Measurements from ENCODE around the gene PLPPR5.

DNA sequence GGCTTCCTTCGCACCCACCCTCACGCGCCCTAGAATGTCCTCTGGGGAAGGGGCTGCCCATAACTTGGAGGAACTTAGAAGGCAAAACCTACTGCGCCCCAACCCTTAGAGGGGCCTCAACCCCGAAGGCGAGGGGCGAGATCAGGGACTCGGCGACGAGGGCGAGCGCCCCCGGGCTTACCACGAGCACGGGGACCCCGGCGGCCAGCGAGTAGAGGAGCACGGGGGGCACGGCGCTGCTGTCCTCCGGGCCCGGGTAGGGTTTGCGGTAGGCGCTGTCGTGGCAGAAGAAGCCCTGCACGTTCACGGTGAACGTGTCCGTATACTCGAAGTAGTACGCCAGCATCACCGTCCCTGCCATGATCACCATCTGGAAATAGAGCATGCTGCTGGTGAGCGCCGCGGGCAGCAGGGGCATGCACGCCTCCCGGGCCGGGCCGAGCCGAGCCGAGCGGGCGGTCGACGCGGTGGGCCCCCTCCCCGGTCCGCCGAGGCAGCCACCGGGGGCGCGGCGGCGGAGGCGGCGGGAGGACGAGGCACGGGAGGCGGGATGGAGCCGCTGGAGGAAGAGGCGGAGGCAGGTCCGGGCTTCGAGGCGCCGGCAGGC, 304 bp downstream of the PLPPR5 start:
- TF ChIP-seq, protein P1, sequence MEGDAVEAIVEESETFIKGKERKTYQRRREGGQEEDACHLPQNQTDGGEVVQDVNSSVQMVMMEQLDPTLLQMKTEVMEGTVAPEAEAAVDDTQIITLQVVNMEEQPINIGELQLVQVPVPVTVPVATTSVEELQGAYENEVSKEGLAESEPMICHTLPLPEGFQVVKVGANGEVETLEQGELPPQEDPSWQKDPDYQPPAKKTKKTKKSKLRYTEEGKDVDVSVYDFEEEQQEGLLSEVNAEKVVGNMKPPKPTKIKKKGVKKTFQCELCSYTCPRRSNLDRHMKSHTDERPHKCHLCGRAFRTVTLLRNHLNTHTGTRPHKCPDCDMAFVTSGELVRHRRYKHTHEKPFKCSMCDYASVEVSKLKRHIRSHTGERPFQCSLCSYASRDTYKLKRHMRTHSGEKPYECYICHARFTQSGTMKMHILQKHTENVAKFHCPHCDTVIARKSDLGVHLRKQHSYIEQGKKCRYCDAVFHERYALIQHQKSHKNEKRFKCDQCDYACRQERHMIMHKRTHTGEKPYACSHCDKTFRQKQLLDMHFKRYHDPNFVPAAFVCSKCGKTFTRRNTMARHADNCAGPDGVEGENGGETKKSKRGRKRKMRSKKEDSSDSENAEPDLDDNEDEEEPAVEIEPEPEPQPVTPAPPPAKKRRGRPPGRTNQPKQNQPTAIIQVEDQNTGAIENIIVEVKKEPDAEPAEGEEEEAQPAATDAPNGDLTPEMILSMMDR (IDR thresholded peaks at IDR 0.05; ENCODE audit: low read depth, low read length): no peak
- no peak for TF ChIP-seq EZH2phosphoT487 (IDR thresholded peaks at IDR 0.05; ENCODE audit: low read depth)
